AG09319 (cell line): ENCODE measurements around the gene AK8.

ENCODE experiments used
- DNase-seq: peaks from one replicate; pipeline ENCODE4 v3.0.0-alpha.2; 2010; ENCODE audit warnings: low read depth; ENCODE audit errors: extremely low read depth
- TF ChIP-seq, protein P1 (sequence below): IDR thresholded peaks from 2 replicates; pipeline ENCODE4 v1.5.1; 2011; ENCODE audit warnings: low read depth, mild to moderate bottlenecking, inconsistent platforms, low read length, moderate library complexity

Gene AK8

DNA sequence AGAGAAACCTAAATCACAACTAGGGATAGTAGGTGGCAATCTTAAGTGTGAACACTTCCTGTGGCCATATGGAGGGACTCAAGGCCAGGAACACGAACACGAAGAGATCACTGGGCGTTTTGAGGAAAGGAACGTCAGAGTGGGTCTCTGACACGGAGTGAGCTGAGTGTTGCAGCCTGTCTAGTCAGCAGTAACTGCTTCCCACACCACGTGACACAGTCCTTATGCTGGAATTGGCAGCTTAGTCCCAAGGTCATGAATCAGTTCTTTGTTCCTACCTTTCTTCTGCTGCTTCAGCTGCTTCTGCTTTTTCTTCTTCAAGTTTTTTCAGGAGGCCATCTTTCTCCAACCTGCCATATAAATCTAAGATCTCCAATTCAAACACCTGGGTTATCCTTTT, 18.8 kb upstream of the AK8 start:
- TF ChIP-seq, protein P1, sequence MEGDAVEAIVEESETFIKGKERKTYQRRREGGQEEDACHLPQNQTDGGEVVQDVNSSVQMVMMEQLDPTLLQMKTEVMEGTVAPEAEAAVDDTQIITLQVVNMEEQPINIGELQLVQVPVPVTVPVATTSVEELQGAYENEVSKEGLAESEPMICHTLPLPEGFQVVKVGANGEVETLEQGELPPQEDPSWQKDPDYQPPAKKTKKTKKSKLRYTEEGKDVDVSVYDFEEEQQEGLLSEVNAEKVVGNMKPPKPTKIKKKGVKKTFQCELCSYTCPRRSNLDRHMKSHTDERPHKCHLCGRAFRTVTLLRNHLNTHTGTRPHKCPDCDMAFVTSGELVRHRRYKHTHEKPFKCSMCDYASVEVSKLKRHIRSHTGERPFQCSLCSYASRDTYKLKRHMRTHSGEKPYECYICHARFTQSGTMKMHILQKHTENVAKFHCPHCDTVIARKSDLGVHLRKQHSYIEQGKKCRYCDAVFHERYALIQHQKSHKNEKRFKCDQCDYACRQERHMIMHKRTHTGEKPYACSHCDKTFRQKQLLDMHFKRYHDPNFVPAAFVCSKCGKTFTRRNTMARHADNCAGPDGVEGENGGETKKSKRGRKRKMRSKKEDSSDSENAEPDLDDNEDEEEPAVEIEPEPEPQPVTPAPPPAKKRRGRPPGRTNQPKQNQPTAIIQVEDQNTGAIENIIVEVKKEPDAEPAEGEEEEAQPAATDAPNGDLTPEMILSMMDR = no peak
- no peak for DNase-seq

DNA sequence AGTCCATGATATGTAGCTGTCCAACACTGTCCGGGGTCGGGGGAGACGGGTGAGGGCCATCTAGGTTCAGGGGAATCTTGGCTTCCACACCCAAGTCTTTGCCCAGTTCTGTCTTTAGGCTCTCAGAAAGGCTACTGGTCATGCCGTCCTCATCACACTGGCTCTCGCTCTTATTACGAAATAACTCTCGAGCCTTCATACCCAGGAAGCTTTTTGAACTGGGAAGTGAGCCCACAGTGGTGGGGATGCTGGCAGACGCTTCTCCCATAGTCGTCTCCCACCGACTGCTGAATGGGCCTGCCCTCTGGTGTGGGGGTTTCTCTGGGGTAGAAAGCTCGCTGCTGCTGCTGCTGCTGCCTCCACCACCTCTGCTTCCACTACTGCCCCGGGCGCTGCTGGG, 18.2 kb upstream of the AK8 start:
- TF ChIP-seq, protein P1 = no peak
- no peak for DNase-seq

DNA sequence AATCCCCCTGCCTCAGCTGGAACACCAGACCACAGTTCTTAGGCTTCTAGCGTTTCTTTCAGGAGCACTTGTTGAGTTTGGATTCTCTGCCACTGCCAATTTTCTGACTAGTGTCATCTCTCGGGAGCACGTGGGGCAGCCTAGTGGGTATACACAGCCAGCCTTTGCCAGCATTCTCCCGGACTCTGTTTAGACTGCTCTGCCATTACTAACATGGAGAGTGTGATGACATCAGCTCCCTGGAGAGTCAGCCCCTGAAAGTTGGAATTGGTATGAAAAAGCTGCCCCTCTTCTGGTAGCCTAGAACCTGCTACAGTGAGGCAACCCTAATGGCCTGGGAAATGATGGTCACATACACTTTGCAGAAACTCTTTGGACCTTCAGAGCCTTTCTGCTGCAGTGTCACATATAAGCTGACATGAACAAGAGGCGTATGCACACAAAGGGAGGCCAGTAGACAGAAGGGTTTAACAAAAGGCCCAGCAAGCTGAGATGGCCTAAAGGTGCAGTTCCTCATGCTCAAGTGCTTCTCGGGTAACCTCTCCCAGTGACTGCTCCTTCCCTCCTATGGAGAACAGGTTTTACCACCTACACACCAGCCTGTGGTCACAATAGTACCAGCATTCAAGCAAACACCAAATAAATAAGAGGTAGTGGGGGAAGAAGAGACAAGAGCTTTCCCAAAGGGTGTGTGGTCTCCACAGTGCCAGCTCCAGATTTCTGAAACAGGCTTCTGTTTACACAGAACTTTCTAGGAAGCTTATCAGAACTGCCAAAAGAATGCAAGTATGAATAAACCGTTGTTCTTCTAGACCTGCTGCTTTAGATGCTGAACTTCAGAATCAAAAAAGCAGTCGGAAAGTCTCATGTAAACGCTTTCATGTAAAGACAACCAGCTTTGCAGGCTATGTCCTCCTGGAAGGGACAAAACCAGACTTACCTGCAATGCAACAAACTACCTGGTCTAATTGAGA, 17.1 kb upstream of the AK8 start:
- TF ChIP-seq, protein P1 = no peak
- DNase-seq = no peak

DNA sequence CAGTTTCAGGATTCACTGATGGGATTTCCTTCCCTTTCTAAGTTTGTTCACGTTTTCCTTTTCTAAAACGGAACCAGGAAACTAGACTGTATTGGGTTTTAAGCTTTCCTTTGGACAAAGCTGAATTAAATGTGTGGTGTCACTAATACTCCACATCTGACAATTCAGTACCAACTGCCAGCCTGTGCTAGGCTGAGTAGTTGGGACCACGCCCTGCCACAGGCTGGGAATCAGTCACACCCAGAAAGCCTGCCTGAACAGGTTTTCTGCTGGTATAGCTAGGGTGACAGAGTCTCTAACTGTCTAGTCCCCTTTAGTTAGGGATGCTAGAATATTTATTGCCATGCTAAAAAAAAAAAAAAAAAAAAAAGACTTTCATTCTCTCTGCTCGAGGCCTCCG, 16.3 kb upstream of the AK8 start:
- DNase-seq = no peak
- TF ChIP-seq, protein P1 = no peak

DNA sequence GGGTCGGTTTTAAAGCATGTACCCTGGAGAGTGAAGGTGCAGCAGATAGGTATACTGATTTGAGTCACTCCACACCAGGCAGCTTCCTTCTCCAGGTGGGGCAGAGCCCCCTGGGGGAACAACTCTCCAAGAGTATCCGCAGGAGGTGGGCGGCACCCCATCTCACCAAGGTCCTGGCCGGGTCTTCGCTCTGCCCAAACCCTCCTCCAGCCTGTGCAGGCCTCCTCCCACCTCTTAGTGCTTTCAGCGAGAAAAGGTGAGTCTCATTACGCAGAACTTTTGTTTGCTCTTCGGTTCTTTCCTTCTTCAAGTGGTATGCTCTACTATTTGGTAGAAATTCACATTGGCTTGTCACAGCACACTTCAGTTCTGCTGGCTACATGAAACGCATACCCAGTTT, 14.3 kb upstream of the AK8 start:
- TF ChIP-seq, protein P1 = no peak
- no peak for DNase-seq

DNA sequence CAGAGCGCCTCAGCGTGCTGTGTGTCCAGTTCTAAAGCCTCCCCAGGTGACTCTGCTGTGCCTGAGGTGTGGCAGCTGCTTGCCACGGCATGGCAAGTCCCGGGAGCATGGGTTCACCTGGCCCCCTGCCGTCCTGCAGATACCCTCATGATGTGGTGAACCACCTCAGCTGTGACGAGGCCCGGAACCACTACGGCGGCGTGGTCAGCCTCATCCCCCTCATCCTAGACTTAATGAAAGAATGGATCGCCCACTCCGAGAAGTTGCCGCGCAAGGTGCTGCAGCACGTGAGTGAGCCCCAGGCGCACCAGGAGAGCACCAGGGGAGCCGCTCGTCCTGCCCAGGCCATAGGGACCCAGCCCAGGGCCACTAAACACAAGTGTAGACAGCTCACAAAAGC, 10.1 kb upstream of the AK8 start:
- DNase-seq = no peak
- TF ChIP-seq, protein P1 = no peak

DNA sequence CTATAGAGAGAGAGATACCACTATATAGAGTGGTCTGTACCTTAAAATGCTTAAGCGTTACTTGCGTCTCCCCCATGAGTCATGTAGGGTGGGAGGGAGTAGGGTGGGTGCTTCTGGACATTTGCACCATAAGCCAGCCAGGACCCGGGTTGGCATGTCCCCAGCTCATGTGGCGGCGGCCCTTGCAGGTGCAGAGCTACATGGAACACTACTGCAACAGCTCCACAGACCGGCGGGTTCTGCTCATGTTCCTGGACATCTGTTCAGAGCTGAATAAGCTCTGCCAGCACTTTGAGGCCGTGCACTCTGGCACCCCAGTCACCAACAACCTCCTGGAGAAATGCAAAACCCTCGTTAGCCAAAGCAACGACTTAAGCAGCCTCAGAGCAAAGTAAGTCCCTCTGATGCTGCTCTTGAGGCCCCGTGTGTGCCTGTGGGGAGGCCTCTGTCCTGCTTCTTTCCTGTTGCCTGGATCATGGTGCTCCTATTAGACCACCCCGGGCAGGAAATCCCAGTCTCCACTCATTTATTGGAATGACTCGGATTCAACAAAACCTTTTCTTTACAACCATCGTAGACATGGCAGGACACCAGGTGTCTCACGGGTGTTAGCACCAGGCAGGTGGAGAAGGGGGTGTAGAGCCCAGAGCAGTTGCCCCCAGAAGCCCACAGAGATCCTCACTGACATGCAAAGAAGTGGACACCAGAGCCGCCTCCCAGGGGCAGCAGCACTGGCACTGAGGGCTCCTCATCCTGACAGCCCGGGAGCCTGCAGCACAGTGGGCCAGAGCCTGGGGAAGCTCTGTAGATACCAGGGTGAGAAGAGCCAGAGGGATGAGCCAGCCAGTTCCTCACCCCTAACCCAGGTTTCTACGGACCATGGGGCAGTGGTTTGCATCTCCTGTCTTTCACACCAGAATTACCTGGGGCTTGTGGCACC, 9.4 kb upstream of the AK8 start:
- no peak for DNase-seq
- TF ChIP-seq, protein P1 = no peak
